A673 (cell line): Measurements from ENCODE around the gene RGS13. TPM values are rescaled to one million over a fixed set of nuclear protein-coding genes. Genes with fewer than 3 reads are reported as not detected.

Experiments
- BruUV-seq: library from RNA; stranded (reverse); fragments of 400-500 nt; replicated peaks from 2 replicates; lab custom pipeline; 2021; lab: Mats Ljungman, UMichigan
- CTCF ChIA-PET: fragments of 300-600 bp; sonication (Branson Sonifier 250); formaldehyde crosslinking; loops from one replicate; lab custom pipeline; 2022; ENCODE audit warnings: antibody characterized with exemption; lab: Charles Lee
- POLR2A ChIA-PET: fragments of 300-600 bp; sonication (Branson Sonifier 250); formaldehyde crosslinking; loops from one replicate; lab custom pipeline; 2022; ENCODE audit warnings: antibody characterized with exemption; ENCODE audit not compliant: low non-redundant PET; lab: Charles Lee
- DNase-seq: peaks from one replicate; pipeline ENCODE4 v3.0.0-alpha.2; 2015; ENCODE audit warnings: low spot score
- H3K27ac ChIP-seq: fragments of 200-600 bp; sonication (generic); 2 replicates; pipeline ENCODE4 v1.5.1; 2016; ENCODE audit warnings: mixed run types, low read depth, mild to moderate bottlenecking, mixed read lengths, antibody characterized with exemption, low read length; ENCODE audit not compliant: poor library complexity, severe bottlenecking
- H3K27me3 ChIP-seq: fragments of 200-600 bp; sonication (generic); replicated peaks from 2 replicates; pipeline ENCODE4 v1.6.1; 2017; ENCODE audit warnings: mixed run types, low read depth, mild to moderate bottlenecking, mixed read lengths, antibody characterized with exemption, low read length; ENCODE audit not compliant: insufficient read depth, poor library complexity
- H3K36me3 ChIP-seq: fragments of 200-600 bp; sonication (generic); 2 replicates; pipeline ENCODE4 v1.6.1; 2016; ENCODE audit warnings: mixed run types, mild to moderate bottlenecking, mixed read lengths, antibody characterized with exemption, low read length; ENCODE audit not compliant: insufficient read depth, poor library complexity, severe bottlenecking
- H3K4me1 ChIP-seq: fragments of 200-600 bp; sonication (generic); 2 replicates; pipeline ENCODE4 v1.6.1; 2017; ENCODE audit warnings: mixed run types, mild to moderate bottlenecking, mixed read lengths, antibody characterized with exemption, low read length; ENCODE audit not compliant: insufficient read depth, poor library complexity, severe bottlenecking
- H3K4me3 ChIP-seq: fragments of 200-600 bp; sonication (generic); 2 replicates; pipeline ENCODE4 v1.5.1; 2016; ENCODE audit warnings: low read depth, mixed run types, mild to moderate bottlenecking, mixed read lengths, low read length; ENCODE audit not compliant: poor library complexity, severe bottlenecking
- H3K9me3 ChIP-seq: fragments of 200-600 bp; sonication (generic); 2 replicates; pipeline ENCODE4 v1.6.1; 2016; ENCODE audit warnings: mixed run types, low read depth, mild to moderate bottlenecking, mixed read lengths, antibody characterized with exemption, low read length; ENCODE audit not compliant: poor library complexity, severe bottlenecking
- CTCF ChIP-seq: fragments of 300-800, 200-600 bp; sonication (generic); conservative IDR thresholded peaks from 2 replicates; pipeline ENCODE4 v1.5.1; 2017; ENCODE audit warnings: low read depth, mild to moderate bottlenecking, antibody characterized with exemption, low read length, moderate library complexity, mixed read lengths
- EZH2 ChIP-seq: fragments of 200-600 bp; sonication (generic); IDR thresholded peaks from 2 replicates; pipeline ENCODE4 v1.6.1; 2017; ENCODE audit warnings: borderline replicate concordance, low read depth, mild to moderate bottlenecking, mixed read lengths, antibody characterized with exemption, low read length; ENCODE audit not compliant: poor library complexity, severe bottlenecking
- intact Hi-C: fragments of 100-400 bp; cut with micrococcal nuclease; formaldehyde crosslinking; loops from one replicate; pipeline ENCODE4 v1.10.0; 2022; ENCODE audit not compliant: unreplicated experiment
- total RNA-seq: library from RNA; stranded (reverse); gene quantifications from 2 replicates; pipeline ENCODE4 v1.2.3, GENCODE V29; 2021

The RGS13 gene
- total RNA-seq, 1 experiment from 2014 or later, result not detected

- intact Hi-C loops, result no loop called here
- POLR2A ChIA-PET, result no interaction called here
- TF ChIP-seq EZH2, result no peak
- TF ChIP-seq CTCF, result no peak
- CTCF ChIA-PET, result no interaction called here
- Histone ChIP-seq H3K4me1 (peaks cover 6% of the 10 kb centered on the region), H3K36me3 (no peaks in the 10 kb centered on the region), H3K27me3 (no peaks in the 10 kb centered on the region), H3K4me3 (no peak overlapping the region), H3K27ac (no peak overlapping the region), H3K9me3 (no peaks in the 10 kb centered on the region)
- BruUV-seq, result no TSS peak
- no peak for DNase-seq
These were observed 21.8 kb downstream of the RGS13 start for GRCh38 chr1:192657760-192658159.

- Histone ChIP-seq H3K4me3 (no peak overlapping the region), H3K27ac (no peak overlapping the region), H3K9me3 (no peaks in the 10 kb centered on the region), H3K4me1 (peaks cover 6% of the 10 kb centered on the region), H3K36me3 (no peaks in the 10 kb centered on the region), H3K27me3 (no peaks in the 10 kb centered on the region)
- TF ChIP-seq CTCF, result no peak
- no peak for TF ChIP-seq EZH2
- intact Hi-C loops, result no loop called here
- ChIA-PET POLR2A (no interaction called here), CTCF (no interaction called here)
- DNase-seq, result no peak
- BruUV-seq, result no TSS peak
These were observed 22.3 kb downstream of the RGS13 start for GRCh38 chr1:192658255-192658654.

GRCh38 chr1:192660613-192661012 lies 24.7 kb downstream of the RGS13 start:
- no peaks in the 10 kb centered on the region for H3K9me3 ChIP-seq
- no peak overlapping the region for H3K4me3 ChIP-seq
- H3K27me3 ChIP-seq, result no peaks in the 10 kb centered on the region
- no peak overlapping the region for H3K27ac ChIP-seq
- intact Hi-C loops, result no loop called here
- TF ChIP-seq EZH2, result no peak
- TF ChIP-seq CTCF, result no peak
- CTCF ChIA-PET, result no interaction called here
- no peaks in the 10 kb centered on the region for H3K36me3 ChIP-seq
- peaks cover 6% of the 10 kb centered on the region for H3K4me1 ChIP-seq
- POLR2A ChIA-PET, result no interaction called here
- peak; percentile 49 for DNase-seq
- BruUV-seq, result no TSS peak
